Measurements from ENCODE around the gene PUM2. TPM values are rescaled to one million over a fixed set of nuclear protein-coding genes. Genes with fewer than 3 reads are reported as not detected.

Gene PUM2
- total and polyA plus RNA-seq, 2 of the 13 experiments (the other 11 are each of a cell fraction or from before 2014, with no cell fraction given): 69.6 to 69.8 TPM

- TF ChIP-seq, protein P1, sequence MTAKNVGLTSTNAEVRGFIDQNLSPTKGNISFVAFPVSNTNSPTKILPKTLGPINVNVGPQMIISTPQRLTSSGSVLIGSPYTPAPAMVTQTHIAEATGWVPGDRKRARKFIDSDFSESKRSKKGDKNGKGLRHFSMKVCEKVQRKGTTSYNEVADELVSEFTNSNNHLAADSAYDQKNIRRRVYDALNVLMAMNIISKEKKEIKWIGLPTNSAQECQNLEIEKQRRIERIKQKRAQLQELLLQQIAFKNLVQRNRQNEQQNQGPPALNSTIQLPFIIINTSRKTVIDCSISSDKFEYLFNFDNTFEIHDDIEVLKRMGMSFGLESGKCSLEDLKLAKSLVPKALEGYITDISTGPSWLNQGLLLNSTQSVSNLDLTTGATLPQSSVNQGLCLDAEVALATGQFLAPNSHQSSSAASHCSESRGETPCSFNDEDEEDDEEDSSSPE (CRISPR knock-in tag; IDR thresholded peaks at IDR 0.05): no peak
- in situ Hi-C loops (cut with HindIII; ENCODE audit: extremely low pct_ligation_motif_present, low pct_unique_long_range_greater_than_20kb): no loop called here
- POLR2A ChIA-PET: no interaction called here
- Histone ChIP-seq H3K27ac (ENCODE audit: extremely low read length, insufficient read depth, low read length) (no peak overlapping the region), H3K4me3 (replicated peaks in 1 of 3; ENCODE audit: insufficient read depth in 1 of 3, low read depth in 2 of 3, low read length in 3 of 3) (no peak overlapping the region), H3K4me2 (ENCODE audit: low read depth, low read length) (no peak overlapping the region), H4K20me1 (ENCODE audit: insufficient read depth, low read length) (peaks cover 12% of the 10 kb centered on the region; the same call in 1 of the 2 replicates), H3K27me3 (ENCODE audit: control insufficient read depth in 1 of 2, insufficient read depth in 2 of 2, low read length in 2 of 2) (no peaks in the 10 kb centered on the region), H2AFZ (ENCODE audit: low read length) (no peak overlapping the region), H3K9me3 (ENCODE audit: low read length) (no peaks in the 10 kb centered on the region), H3K36me3 (replicated peaks in 1 of 2; ENCODE audit: control insufficient read depth in 1 of 2, insufficient read depth in 2 of 2, low read length in 2 of 2) (peaks cover 37 to 85% of the 10 kb centered on the region in 2 experiments), H3K9ac (ENCODE audit: insufficient read depth, low read depth, low read length) (no peak overlapping the region), H3K4me1 (ENCODE audit: insufficient read depth, low read length) (no peaks in the 10 kb centered on the region), H3K79me2 (ENCODE audit: insufficient read depth, low read length) (peaks cover 35% of the 10 kb centered on the region)
- no TSS peak for BruUV-seq (replicated peaks)
- intact Hi-C loops (cut with micrococcal nuclease; ENCODE audit: unreplicated experiment): no loop called here
- CTCF ChIA-PET (ENCODE audit: low intra/inter-chr PET ratio, low total read pairs): no interaction called here
- no peak for DNase-seq (ENCODE audit: low spot score)
- ATAC-seq: no peak
- WGBS (ENCODE audit: low lambda C conversion rate): 98% methylated on average over 1 of the region's 1 CpG
- no peak for FAIRE-seq
Measured at GRCh38 chr2:20304411-20304810, 46.2 kb downstream of the PUM2 start.

DNA sequence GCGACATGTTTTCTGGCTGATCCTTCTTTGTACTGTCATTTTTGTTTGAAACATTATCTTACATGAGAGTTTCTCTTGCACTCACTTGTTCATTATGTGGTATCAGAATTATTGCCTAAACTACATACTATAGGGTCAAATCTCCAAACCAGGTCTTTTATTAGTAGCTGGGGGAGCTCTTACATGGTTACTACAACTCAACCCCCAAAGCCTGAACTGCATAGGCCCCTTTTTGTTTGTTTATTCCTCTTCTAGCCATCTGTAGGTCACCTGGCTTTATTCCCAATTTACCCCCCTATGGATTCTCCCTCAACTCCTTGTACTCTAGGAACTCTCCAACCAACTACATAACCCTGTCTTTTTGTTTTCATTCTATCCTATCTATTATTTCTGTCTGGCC lies 46.7 kb downstream of the PUM2 start:
- BruUV-seq (replicated peaks): TSS peak; percentile 12
- Histone ChIP-seq H3K79me2 (ENCODE audit: insufficient read depth, low read length) (peaks cover 35% of the 10 kb centered on the region), H3K9ac (ENCODE audit: insufficient read depth, low read depth, low read length) (no peak overlapping the region), H3K27me3 (ENCODE audit: control insufficient read depth in 1 of 2, insufficient read depth in 2 of 2, low read length in 2 of 2) (no peaks in the 10 kb centered on the region), H3K27ac (ENCODE audit: extremely low read length, insufficient read depth, low read length) (no peak overlapping the region), H3K36me3 (replicated peaks in 1 of 2; ENCODE audit: control insufficient read depth in 1 of 2, insufficient read depth in 2 of 2, low read length in 2 of 2) (peaks cover 37 to 85% of the 10 kb centered on the region in 2 experiments), H3K4me1 (ENCODE audit: insufficient read depth, low read length) (no peaks in the 10 kb centered on the region), H4K20me1 (ENCODE audit: insufficient read depth, low read length) (peaks cover 12% of the 10 kb centered on the region; the same call in 1 of the 2 replicates), H3K9me3 (ENCODE audit: low read length) (no peaks in the 10 kb centered on the region), H3K4me3 (replicated peaks in 1 of 3; ENCODE audit: insufficient read depth in 1 of 3, low read depth in 2 of 3, low read length in 3 of 3) (no peak overlapping the region), H2AFZ (ENCODE audit: low read length) (no peak overlapping the region), H3K4me2 (ENCODE audit: low read depth, low read length) (no peak overlapping the region)
- no peak for FAIRE-seq
- in situ Hi-C loops (cut with HindIII; ENCODE audit: extremely low pct_ligation_motif_present, low pct_unique_long_range_greater_than_20kb) (no loop called here), intact Hi-C loops (cut with micrococcal nuclease; ENCODE audit: unreplicated experiment) (no loop called here)
- CTCF ChIA-PET (ENCODE audit: low intra/inter-chr PET ratio, low total read pairs): no interaction called here
- no peak for ATAC-seq
- POLR2A ChIA-PET: no interaction called here
- 98% methylated on average over 1 of the region's 1 CpG for WGBS (ENCODE audit: low lambda C conversion rate)
- no peak for DNase-seq (ENCODE audit: low spot score)
- TF ChIP-seq CBX2 (IDR thresholded peaks at IDR 0.05; ENCODE audit: low read depth, low read length): no peak
- no peak for TF ChIP-seq CBX2 (CRISPR knock-in tag; IDR thresholded peaks at IDR 0.05; ENCODE audit: low read depth)
- no peak for TF ChIP-seq E2F2 (CRISPR knock-in tag; IDR thresholded peaks at IDR 0.05; ENCODE audit: borderline replicate concordance)
- TF ChIP-seq AKAP8 (CRISPR knock-in tag; IDR thresholded peaks at IDR 0.05): no peak
- no peak for TF ChIP-seq BCL6 (CRISPR knock-in tag; IDR thresholded peaks at IDR 0.05)
- no peak for TF ChIP-seq ZNF570 (CRISPR knock-in tag; IDR thresholded peaks at IDR 0.05; ENCODE audit: borderline replicate concordance)
- no peak for TF ChIP-seq PAXIP1 (CRISPR knock-in tag; conservative IDR thresholded peaks at IDR 0.05)
- TF ChIP-seq ZNF749 (CRISPR knock-in tag; IDR thresholded peaks at IDR 0.05; ENCODE audit: borderline replicate concordance): no peak
- no peak for TF ChIP-seq MXD4 (CRISPR knock-in tag; IDR thresholded peaks at IDR 0.05)
- TF ChIP-seq FOXO1 (CRISPR knock-in tag; IDR thresholded peaks at IDR 0.05): no peak
